ENCODE measurements around the gene SMAD6.

Gene SMAD6

GRCh38 chr15:66702035-66702786 lies at the start of gene SMAD6:
Gene SMAD6 (plus strand): TSS chr15:66702236. CDS start chr15:66703259, 1,023 bp downstream.
- peak within 1 kb of the TSS; percentile 39 for H3K27ac Mint-ChIP-seq
- ATAC-seq, result peak; percentile 27

DNA sequence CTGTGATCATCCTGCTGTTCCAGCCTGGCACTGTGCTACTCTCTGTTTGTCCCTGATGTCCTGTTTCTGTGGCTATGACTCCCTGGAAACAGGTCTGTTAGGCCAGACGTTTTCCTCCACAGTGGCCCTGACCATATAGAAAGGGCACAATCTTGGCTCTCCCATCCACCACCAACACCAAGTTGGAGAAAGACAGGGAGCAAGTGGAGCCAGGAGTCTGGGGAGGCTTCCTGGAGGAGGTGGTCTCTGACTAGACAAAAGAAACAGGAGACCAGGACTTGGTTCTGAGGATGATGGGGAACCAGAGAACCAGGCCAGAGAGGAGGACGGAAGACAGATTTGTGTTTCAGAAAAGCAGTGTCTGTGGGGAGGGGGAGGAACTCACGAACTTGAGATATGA lies 49.2 kb upstream of the SMAD6 start:
- Mint-ChIP-seq H3K4me3 (no peak overlapping the region), H3K4me1 (peaks cover 7% of the 10 kb centered on the region), H3K9me3 (no peaks in the 10 kb centered on the region), H3K36me3 (ENCODE audit: low read depth) (no peaks in the 10 kb centered on the region), H3K27ac (no peak overlapping the region), H3K27me3 (peaks cover 17% of the 10 kb centered on the region)
- DNase-seq, result no peak
- ATAC-seq, result no peak

More at GRCh38 chr15:66702035-66702786, at the start of gene SMAD6:
- DNase-seq, result peak; percentile 74
- Mint-ChIP-seq H3K4me1 (peaks cover 19% of the 10 kb centered on the region), H3K9me3 (no peaks in the 10 kb centered on the region), H3K27me3 (peaks cover 24% of the 10 kb centered on the region), H3K4me3 (peak within 1 kb of the TSS; percentile 81), H3K36me3 (ENCODE audit: low read depth) (no peaks in the 10 kb centered on the region)

GRCh38 chr15:66653398-66653797 lies 48.6 kb upstream of the SMAD6 start:
- Mint-ChIP-seq H3K4me1 (peaks cover 7% of the 10 kb centered on the region), H3K36me3 (ENCODE audit: low read depth) (no peaks in the 10 kb centered on the region), H3K4me3 (no peak overlapping the region), H3K27me3 (peaks cover 17% of the 10 kb centered on the region), H3K9me3 (no peaks in the 10 kb centered on the region), H3K27ac (no peak overlapping the region)
- no peak for DNase-seq
- ATAC-seq, result no peak

DNA sequence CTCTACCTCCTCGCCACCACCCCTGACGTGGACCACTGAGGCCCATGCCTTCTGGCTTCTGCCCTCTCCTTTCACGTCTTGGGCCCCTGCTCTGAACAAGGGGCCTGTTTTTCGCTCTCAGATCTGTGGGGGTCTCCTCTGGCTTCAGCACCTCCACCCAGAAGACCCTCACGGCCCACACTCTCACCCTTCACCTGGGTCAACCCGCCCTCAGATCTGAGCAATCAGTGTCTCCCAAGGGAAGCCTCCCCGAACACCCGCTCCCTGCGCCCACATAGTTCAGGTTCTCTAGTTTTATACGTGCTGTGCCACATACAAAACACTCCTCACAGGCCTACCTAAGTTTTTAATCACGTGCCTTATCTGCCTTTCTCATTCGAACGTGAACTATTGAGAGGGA lies 48.2 kb upstream of the SMAD6 start:
- Mint-ChIP-seq H3K27ac (no peak overlapping the region), H3K9me3 (no peaks in the 10 kb centered on the region), H3K27me3 (peaks cover 20% of the 10 kb centered on the region), H3K4me3 (no peak overlapping the region), H3K36me3 (ENCODE audit: low read depth) (no peaks in the 10 kb centered on the region), H3K4me1 (peaks cover 7% of the 10 kb centered on the region)
- ATAC-seq, result no peak
- no peak for DNase-seq

DNA sequence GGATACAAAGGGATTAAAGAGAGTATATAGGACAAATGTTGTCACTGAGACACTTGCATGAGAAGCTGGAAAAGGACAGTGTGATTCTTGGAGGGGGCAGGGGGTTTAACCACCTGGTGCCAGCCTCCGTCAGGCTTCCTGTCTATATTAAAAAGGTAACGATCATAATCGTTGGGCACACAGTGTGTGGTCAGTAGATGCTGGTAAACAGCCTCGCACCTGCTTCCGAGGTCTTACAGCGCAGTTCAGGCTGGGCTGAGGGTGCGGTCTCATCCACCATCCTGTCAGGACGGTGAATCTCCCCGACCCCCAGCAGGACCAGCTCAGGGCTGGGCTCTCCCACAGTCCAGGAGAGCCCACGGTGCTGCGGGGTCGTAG lies 47.7 kb upstream of the SMAD6 start:
- no peaks in the 10 kb centered on the region for H3K9me3 Mint-ChIP-seq
- no peak overlapping the region for H3K27ac Mint-ChIP-seq
- H3K36me3 Mint-ChIP-seq (ENCODE audit: low read depth), result no peaks in the 10 kb centered on the region
- H3K27me3 Mint-ChIP-seq, result peaks cover 20% of the 10 kb centered on the region
- peaks cover 7% of the 10 kb centered on the region for H3K4me1 Mint-ChIP-seq
- ATAC-seq (no peak), DNase-seq (no peak)
- no peak overlapping the region for H3K4me3 Mint-ChIP-seq

GRCh38 chr15:66654739-66655375 lies 47.2 kb upstream of the SMAD6 start:
- DNase-seq, result peak; percentile 16
- peak overlapping the region; percentile 26 for H3K4me3 Mint-ChIP-seq

DNA sequence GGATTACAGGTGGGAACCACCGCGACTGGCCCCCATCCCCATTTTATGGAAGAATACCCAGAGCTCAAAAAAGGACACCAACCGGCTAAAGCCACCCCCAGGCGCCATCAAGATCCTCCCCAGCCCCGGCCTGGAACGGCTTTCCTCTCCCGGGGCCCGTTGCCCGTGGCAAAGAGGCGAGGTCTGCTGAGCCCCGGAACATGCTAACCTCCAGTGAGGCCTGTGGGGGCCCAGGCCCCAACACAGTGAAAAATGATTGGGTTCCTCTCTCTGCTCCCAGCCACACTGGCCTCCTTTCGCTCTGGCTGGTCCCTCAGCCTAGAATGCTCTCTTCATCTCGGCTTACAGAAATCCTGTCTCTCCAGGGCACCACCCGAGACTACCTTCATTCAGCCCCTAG lies 46.5 kb upstream of the SMAD6 start:
- no peak overlapping the region for H3K27ac Mint-ChIP-seq
- DNase-seq, result no peak
- peaks cover 20% of the 10 kb centered on the region for H3K27me3 Mint-ChIP-seq
- no peaks in the 10 kb centered on the region for H3K9me3 Mint-ChIP-seq
- H3K4me1 Mint-ChIP-seq, result peaks cover 7% of the 10 kb centered on the region
- no peaks in the 10 kb centered on the region for H3K36me3 Mint-ChIP-seq (ENCODE audit: low read depth)
- H3K4me3 Mint-ChIP-seq, result peak overlapping the region; percentile 26
- ATAC-seq, result no peak

More at GRCh38 chr15:66654739-66655375, 47.2 kb upstream of the SMAD6 start:
- H3K9me3 Mint-ChIP-seq, result no peaks in the 10 kb centered on the region
- H3K27ac Mint-ChIP-seq, result no peak overlapping the region
- no peak for ATAC-seq
- peaks cover 20% of the 10 kb centered on the region for H3K27me3 Mint-ChIP-seq
- H3K4me1 Mint-ChIP-seq, result peaks cover 7% of the 10 kb centered on the region
- no peaks in the 10 kb centered on the region for H3K36me3 Mint-ChIP-seq (ENCODE audit: low read depth)

- no peaks in the 10 kb centered on the region for H3K9me3 Mint-ChIP-seq
- H3K27me3 Mint-ChIP-seq, result peaks cover 20% of the 10 kb centered on the region
- no peaks in the 10 kb centered on the region for H3K36me3 Mint-ChIP-seq (ENCODE audit: low read depth)
- H3K4me1 Mint-ChIP-seq, result peaks cover 7% of the 10 kb centered on the region
- ATAC-seq (no peak), DNase-seq (no peak)
- no peak overlapping the region for H3K27ac Mint-ChIP-seq
- no peak overlapping the region for H3K4me3 Mint-ChIP-seq
Measured at GRCh38 chr15:66655997-66656396, 46.0 kb upstream of the SMAD6 start.

DNA sequence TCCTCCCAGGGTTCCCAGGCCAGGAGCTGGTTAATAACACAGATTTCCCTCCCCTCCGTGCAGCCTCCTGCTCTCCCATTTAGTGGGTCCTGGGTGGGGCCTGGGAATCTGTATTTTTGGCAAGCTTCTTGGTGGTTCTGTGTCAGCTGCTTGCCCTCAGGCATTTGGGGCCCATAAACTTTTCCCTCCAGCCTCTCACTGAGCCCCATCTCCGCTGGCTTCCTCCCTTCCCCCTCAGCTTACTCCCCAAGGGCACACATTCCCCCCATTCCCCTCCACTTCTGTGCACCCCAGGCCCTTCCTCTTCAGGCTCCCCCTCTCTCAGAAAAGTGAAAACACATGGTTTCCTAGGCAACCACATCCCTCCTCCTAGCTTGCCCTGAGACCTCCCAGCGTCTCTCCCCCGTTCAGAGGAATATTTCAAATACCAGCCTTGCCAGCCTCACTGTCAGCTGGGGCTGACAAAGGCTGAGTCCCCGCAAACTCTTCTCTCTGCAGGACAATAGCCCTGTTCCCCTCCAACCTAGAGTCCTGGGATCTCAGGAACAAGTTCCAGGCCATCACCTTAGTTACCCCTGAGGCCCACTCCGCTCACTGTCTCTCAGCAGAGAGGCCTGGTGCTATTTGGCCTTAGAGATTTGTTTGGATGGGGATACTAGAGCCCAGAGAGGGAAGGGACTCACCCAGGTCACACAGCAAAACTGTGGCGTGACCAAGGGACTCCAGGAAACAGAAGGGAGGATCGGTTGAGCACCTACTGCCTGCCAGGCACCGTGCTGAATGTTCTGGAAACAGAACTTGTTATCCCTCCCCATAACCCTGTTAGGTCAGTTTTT lies 44.6 kb upstream of the SMAD6 start:
- Mint-ChIP-seq H3K9me3 (no peaks in the 10 kb centered on the region), H3K4me1 (peaks cover 7% of the 10 kb centered on the region), H3K4me3 (no peak overlapping the region), H3K27me3 (peaks cover 20% of the 10 kb centered on the region), H3K27ac (no peak overlapping the region), H3K36me3 (ENCODE audit: low read depth) (no peaks in the 10 kb centered on the region)
- ATAC-seq, result no peak
- DNase-seq, result no peak

GRCh38 chr15:66658044-66658443 lies 44.0 kb upstream of the SMAD6 start:
- DNase-seq (no peak), ATAC-seq (no peak)
- Mint-ChIP-seq H3K9me3 (no peaks in the 10 kb centered on the region), H3K27me3 (peaks cover 20% of the 10 kb centered on the region), H3K4me3 (no peak overlapping the region), H3K4me1 (peaks cover 6% of the 10 kb centered on the region), H3K27ac (no peak overlapping the region), H3K36me3 (ENCODE audit: low read depth) (no peaks in the 10 kb centered on the region)

GRCh38 chr15:66658855-66659254 lies 43.2 kb upstream of the SMAD6 start:
- Mint-ChIP-seq H3K27me3 (peaks cover 20% of the 10 kb centered on the region), H3K9me3 (no peaks in the 10 kb centered on the region), H3K36me3 (ENCODE audit: low read depth) (no peaks in the 10 kb centered on the region), H3K27ac (no peak overlapping the region), H3K4me1 (peaks cover 6% of the 10 kb centered on the region), H3K4me3 (no peak overlapping the region)
- DNase-seq (no peak), ATAC-seq (no peak)

DNA sequence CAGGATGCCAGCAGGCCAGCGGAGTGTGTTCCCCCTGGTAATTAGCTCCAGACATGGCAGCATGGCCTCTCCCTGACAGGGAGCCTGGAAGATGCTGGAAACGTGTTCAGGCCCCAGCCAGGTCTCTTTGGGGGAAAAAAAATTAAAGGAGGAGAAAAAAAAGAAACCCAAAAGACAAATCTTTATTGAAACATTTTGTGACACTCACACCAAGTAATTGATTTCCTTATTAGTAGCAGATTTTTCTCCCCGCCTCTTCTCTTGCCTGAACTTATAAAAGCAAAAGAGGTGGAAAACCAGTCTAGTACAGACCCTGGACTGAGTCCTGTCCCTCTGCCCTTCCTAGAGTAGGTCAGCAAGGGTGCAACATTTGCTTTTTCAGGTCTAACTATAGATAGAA lies 42.7 kb upstream of the SMAD6 start:
- H3K9me3 Mint-ChIP-seq, result no peaks in the 10 kb centered on the region
- DNase-seq (no peak), ATAC-seq (no peak)
- no peak overlapping the region for H3K27ac Mint-ChIP-seq
- peaks cover 17% of the 10 kb centered on the region for H3K27me3 Mint-ChIP-seq
- no peaks in the 10 kb centered on the region for H3K36me3 Mint-ChIP-seq (ENCODE audit: low read depth)
- no peak overlapping the region for H3K4me3 Mint-ChIP-seq
- peaks cover 6% of the 10 kb centered on the region for H3K4me1 Mint-ChIP-seq

DNA sequence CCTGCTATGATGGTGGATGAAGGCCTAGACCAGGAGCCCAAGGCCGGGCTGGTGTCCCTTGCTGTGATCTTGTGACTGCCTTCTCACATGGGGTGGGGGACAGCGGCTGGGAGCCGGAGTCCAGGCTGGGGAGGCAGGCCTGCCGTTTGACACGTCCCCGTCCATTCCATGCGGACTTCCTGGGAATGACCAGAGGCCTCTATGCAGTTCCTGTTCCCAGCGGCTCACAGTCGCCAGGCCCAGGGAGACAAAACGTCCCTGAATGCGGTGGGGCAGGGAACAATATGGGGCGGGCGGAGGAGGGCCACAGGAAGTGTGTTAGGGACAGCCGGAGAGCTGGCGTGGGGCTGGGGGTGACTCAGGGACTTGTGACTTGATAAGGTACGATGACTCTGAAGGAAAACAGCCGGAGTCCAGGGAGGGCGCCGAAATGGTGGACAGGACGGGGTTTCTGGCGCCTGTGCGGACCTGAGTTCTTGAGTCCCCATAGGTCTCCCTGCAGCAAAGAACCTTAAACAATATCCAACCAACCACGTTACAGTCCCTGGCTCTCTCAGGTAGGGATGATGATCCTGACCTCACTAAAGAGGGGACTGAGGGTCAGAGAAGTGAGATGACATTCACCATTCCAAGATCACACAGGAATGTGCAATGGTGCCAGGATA lies 40.5 kb upstream of the SMAD6 start:
- Mint-ChIP-seq H3K9me3 (no peaks in the 10 kb centered on the region), H3K27ac (no peak overlapping the region)

DNA sequence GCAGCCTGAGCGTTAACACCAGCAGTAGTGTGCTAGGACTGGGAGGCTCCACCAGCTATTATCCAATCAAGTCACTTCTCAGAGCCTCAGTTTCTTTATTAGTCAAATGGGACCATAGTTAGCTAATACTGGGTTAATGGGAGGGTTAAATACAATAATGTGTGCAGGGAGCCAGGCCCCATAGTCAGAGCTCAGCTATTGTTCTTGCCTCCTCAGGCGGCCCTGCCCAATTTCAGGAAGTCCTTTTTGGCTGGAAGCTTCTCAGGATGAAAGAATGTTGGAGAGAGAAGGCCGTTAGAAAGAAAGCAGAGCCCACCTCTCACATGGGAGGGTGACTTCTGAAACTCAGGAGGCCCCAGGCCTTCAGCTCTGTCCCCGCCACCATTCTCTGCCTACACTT lies 39.5 kb upstream of the SMAD6 start:
- H3K4me3 Mint-ChIP-seq, result no peak overlapping the region
- no peaks in the 10 kb centered on the region for H3K9me3 Mint-ChIP-seq
- H3K36me3 Mint-ChIP-seq (ENCODE audit: low read depth), result no peaks in the 10 kb centered on the region
- H3K4me1 Mint-ChIP-seq, result no peaks in the 10 kb centered on the region
- no peak overlapping the region for H3K27ac Mint-ChIP-seq
- DNase-seq (no peak), ATAC-seq (no peak)
- peaks cover 4% of the 10 kb centered on the region for H3K27me3 Mint-ChIP-seq

More for the DNA sequence above, 40.5 kb upstream of the SMAD6 start:
- DNase-seq (no peak), ATAC-seq (no peak)
- peaks cover 6% of the 10 kb centered on the region for H3K27me3 Mint-ChIP-seq
- no peaks in the 10 kb centered on the region for H3K36me3 Mint-ChIP-seq (ENCODE audit: low read depth)
- no peaks in the 10 kb centered on the region for H3K4me1 Mint-ChIP-seq
- H3K4me3 Mint-ChIP-seq, result no peak overlapping the region
